Esophagus squamous epithelium (tissue), 5 donors: ENCODE measurements around the gene MLH1. TPM values are rescaled to one million over a fixed set of nuclear protein-coding genes. Genes with fewer than 3 reads are reported as not detected.
"Not testable (repeated sequence)": the region's sequence is repeated elsewhere in the genome, so short reads cannot be mapped to it uniquely, and the experiment has no call there.

Source experiments
- DNase-seq: peaks from one replicate; lab custom pipeline; 2025; lab: John Stamatoyannopoulos, UW
- H3K27ac ChIP-seq, 4 donors: fragments of 200-600 bp; sonication (generic); one replicate each; pipeline ENCODE4 v1.5.1; 2016 to 2019; ENCODE audit warnings: mild to moderate bottlenecking in 1 of 4
- H3K27me3 ChIP-seq, 4 donors: fragments of 200-600 bp; sonication (generic); 1 replicate in 3 of 4; 2 replicates in 1 of 4; pipeline versions ENCODE4 v1.5.1 to v1.6.0; 2017 to 2021; ENCODE audit warnings: antibody characterized with exemption in 1 of 4
- H3K36me3 ChIP-seq, 3 donors: fragments of 200-600 bp; sonication (generic); one replicate each; pipeline ENCODE4 v1.5.1; 2016 to 2019
- H3K4me1 ChIP-seq, 3 donors: fragments of 200-600 bp; sonication (generic); one replicate each; pipeline ENCODE4 v1.5.1; 2017 to 2019
- H3K4me3 ChIP-seq, 4 donors: fragments of 200-600 bp; sonication (generic); 1 replicate in 3 of 4; 2 replicates in 1 of 4; pipeline ENCODE4 v1.5.1; 2016 to 2019; ENCODE audit warnings: mild to moderate bottlenecking in 2 of 4, moderate library complexity in 1 of 4
- H3K9me3 ChIP-seq, 3 donors: fragments of 200-600 bp; sonication (generic); one replicate each; pipeline ENCODE4 v1.5.1; 2016 to 2019
- CTCF ChIP-seq, 6 experiments: fragments of 450-650 bp in 4 of 6; fragments of 200-600 bp in 2 of 6; sonication (generic) in 2 of 6; IDR thresholded peaks; one replicate each; pipeline ENCODE4 v1.5.1; 2016 to 2019; ENCODE audit warnings: antibody characterized with exemption in 6 of 6, mild to moderate bottlenecking in 4 of 6, moderate library complexity in 4 of 6
- POLR2A ChIP-seq, 4 donors: fragments of 450-650 bp; IDR thresholded peaks; one replicate each; pipeline ENCODE4 v1.6.1; 2017; ENCODE audit warnings: antibody characterized with exemption in 4 of 4, mild to moderate bottlenecking in 4 of 4, moderate library complexity in 3 of 4
- WGBS, 2 donors: methylation state at CpG; one replicate each; pipeline ENCODE4 v1.1.5; 2018; 5-methylcytosine and 5-hydroxymethylcytosine counted together
- intact Hi-C: fragments of 100-400 bp; cut with DNase I; formaldehyde crosslinking; loops from one replicate; pipeline ENCODE4 v1.15.0; 2022
- total RNA-seq, 4 donors: library from RNA; depleted of rRNA; stranded (reverse); fragments of >200 nt; gene quantifications; one replicate each; pipeline ENCODE4 v1.1.0, GENCODE V29; 2016
- donor health status: DM: yes; HTN: yes; CAD: no.

The MLH1 gene
- total RNA-seq, 4 donors from 2014 or later: 15.7 to 33.4 (median 26.1) TPM

- peaks cover 0 to 9% (median 0%) of the 10 kb centered on the region in 3 donors for H3K9me3 ChIP-seq
- TF ChIP-seq POLR2A (IDR thresholded peaks at IDR 0.05): no peak
- no peak for TF ChIP-seq CTCF (IDR thresholded peaks at IDR 0.05)
- no peak overlapping the region for H3K27ac ChIP-seq
- H3K4me1 ChIP-seq: peaks cover 0 to 19% (median 7%) of the 10 kb centered on the region in 3 donors
- H3K36me3 ChIP-seq: peaks cover 0 to 68% (median 13%) of the 10 kb centered on the region in 3 donors
- H3K27me3 ChIP-seq: no peaks in the 10 kb centered on the region
- WGBS, 2 donors: 88 to 100% methylated on average over 1 of the region's 1 CpG
- DNase-seq: no peak
- intact Hi-C loops: no loop called here
- no peak overlapping the region for H3K4me3 ChIP-seq
Measured at GRCh38 chr3:37039161-37039846, 46.0 kb downstream of the MLH1 start.

GRCh38 chr3:37040231-37040630 is 46.9 kb downstream of the MLH1 start:
- no peak for DNase-seq
- no peak for TF ChIP-seq CTCF (IDR thresholded peaks at IDR 0.05)
- H3K4me1 ChIP-seq: peaks cover 0 to 19% (median 7%) of the 10 kb centered on the region in 3 donors
- no peak overlapping the region for H3K4me3 ChIP-seq
- H3K9me3 ChIP-seq: peaks cover 0 to 9% (median 0%) of the 10 kb centered on the region in 3 donors
- no peak overlapping the region for H3K27ac ChIP-seq
- peaks cover 0 to 63% (median 13%) of the 10 kb centered on the region in 3 donors for H3K36me3 ChIP-seq
- WGBS, 2 donors: 46 to 91% methylated on average over 1 of the region's 1 CpG
- intact Hi-C loops: no loop called here
- H3K27me3 ChIP-seq: no peaks in the 10 kb centered on the region

- TF ChIP-seq POLR2A (IDR thresholded peaks at IDR 0.05) (no peak), CTCF (IDR thresholded peaks at IDR 0.05) (no peak)
- peaks cover 0 to 19% (median 7%) of the 10 kb centered on the region in 3 donors for H3K4me1 ChIP-seq
- no peaks in the 10 kb centered on the region for H3K27me3 ChIP-seq
- intact Hi-C loops: no loop called here
- H3K27ac ChIP-seq: no peak overlapping the region
- no peak for DNase-seq
- WGBS, 2 donors: 14 to 60% methylated on average over 1 of the region's 1 CpG
- H3K36me3 ChIP-seq: peaks cover 0 to 55% (median 14%) of the 10 kb centered on the region in 3 donors
- no peaks in the 10 kb centered on the region for H3K9me3 ChIP-seq
- no peak overlapping the region for H3K4me3 ChIP-seq
Measured at GRCh38 chr3:37041546-37042195, 48.4 kb downstream of the MLH1 start.

GRCh38 chr3:37042712-37043111 is 49.4 kb downstream of the MLH1 start:
- peaks cover 0 to 57% (median 24%) of the 10 kb centered on the region in 3 donors for H3K36me3 ChIP-seq
- H3K27ac ChIP-seq, intact Hi-C loops, H3K4me3 ChIP-seq, H3K9me3 ChIP-seq, DNase-seq, H3K27me3 ChIP-seq: not testable (repeated sequence)
- 56 to 68% methylated on average over 3 of the region's 3 CpGs for WGBS, 2 donors
- peaks cover 0 to 19% (median 7%) of the 10 kb centered on the region in 3 donors for H3K4me1 ChIP-seq

- WGBS, 2 donors: 91 to 100% methylated on average over 1 of the region's 1 CpG
- intact Hi-C loops: no loop called here
Measured at GRCh38 chr3:37050282-37050681, 57.0 kb downstream of the MLH1 start.

More at GRCh38 chr3:37050282-37050681, 57.0 kb downstream of the MLH1 start:
- no peak for DNase-seq
- H3K36me3 ChIP-seq: peaks cover 12 to 92% (median 46%) of the 10 kb centered on the region in 3 donors
- TF ChIP-seq CTCF (IDR thresholded peaks at IDR 0.05) (no peak), POLR2A (IDR thresholded peaks at IDR 0.05) (no peak)
- no peak overlapping the region for H3K27ac ChIP-seq
- H3K9me3 ChIP-seq: no peaks in the 10 kb centered on the region
- no peaks in the 10 kb centered on the region for H3K27me3 ChIP-seq
- H3K4me3 ChIP-seq: no peak overlapping the region
- peaks cover 0 to 16% (median 10%) of the 10 kb centered on the region in 3 donors for H3K4me1 ChIP-seq
